Medulla oblongata (tissue), 1 donor: Measurements from ENCODE around the gene CYP2D6.
A peak's percentile ranks its signal among the peaks of the same experiment; 100 is the strongest.

Source experiments
- DNase-seq: peaks from one replicate; pipeline ENCODE4 v3.0.0-alpha.2; 2015; ENCODE audit errors: extremely low spot score

Gene CYP2D6

DNA sequence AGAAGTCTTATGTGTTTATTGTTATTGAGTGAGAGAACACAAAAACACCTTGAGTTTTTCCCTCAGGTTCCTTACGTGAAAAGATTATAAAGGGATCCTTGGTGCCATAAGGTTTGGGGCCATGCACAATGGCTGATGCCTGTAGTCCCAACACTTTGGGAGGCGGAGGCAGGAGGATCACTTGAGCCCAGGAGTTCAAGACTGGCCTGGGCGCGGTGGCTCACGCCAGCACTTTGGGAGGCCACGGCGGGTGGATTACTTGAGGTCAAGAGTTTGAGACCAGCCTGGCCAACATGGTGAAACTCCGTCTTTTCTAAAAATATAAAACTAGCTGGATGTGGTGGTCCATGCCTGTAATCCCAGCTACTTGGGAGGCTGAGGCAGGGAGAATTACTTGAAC lies 45.7 kb downstream of the CYP2D6 start:
- no peak for DNase-seq

DNA sequence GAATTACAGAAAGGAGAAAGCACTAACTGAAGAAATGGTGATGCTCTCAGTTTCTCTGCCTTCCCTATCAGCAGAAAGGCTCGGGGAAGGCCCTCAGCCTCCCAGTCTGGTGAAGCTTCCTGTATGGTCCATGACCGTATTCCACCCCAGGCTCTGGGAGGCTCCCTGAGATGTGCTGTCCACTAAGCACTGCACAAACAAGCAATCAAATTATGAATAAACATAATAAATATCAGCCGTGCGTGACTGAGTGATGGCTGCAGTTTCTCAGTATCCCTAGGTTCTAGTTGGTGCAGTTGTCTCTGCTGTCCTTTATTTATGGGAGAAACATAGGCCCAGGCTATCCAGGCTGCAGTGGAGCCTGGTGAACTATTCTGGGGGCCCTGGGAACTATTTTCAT lies 47.5 kb downstream of the CYP2D6 start:
- no peak for DNase-seq

- DNase-seq = peak; percentile 68
Measured at GRCh38 chr22:42080287-42080686, 50.3 kb downstream of the CYP2D6 start.

DNA sequence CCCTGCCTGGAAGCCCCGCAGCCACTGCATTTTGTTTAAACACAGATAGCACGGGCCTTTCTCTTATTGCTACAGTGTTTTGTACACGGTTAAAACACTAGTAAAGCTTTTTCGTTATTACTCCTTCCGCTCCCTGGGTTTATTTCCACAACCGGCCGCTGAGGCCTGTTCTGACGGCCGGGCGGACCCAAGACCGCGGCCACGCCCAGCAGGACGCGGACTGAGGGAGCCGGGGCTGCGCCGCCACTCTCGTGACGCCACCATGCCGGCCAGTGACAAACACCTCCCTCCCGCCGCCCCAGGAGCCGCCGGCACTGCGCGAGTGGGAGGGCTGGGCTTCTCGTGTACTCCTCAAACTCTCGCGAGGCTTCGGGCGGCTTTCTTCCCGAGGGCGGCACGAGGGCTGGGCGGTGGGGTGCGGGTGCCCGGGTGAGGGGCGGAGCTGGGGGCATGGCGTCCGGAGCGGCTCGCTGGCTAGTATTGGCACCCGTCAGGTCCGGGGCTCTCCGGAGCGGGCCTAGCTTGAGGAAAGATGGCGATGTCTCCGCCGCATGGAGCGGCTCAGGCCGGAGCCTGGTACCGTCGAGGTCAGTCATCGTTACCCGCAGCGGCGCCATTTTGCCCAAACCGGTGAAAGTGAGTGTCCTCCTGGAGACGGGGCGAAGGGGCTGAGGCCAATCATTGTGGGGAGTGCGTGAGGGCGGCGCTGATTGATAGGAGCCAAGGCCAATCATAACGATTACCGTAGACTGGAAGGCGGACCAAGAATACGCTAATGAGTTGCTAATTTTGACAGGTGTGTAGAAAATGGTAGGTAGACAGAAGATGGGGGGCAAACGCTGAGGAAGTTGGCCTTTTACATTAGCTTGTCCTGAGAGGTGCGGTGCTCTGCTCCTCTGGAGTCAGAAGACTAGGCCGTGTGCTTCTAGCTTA lies 51.0 kb downstream of the CYP2D6 start, which contains the start of gene SMDT1:
SMDT1 (plus strand) TSS at position 382 of the 933 bp plus-strand sequence; CDS start at position 451, 69 bp downstream.
- DNase-seq = peak; percentile 99

- peak; percentile 37 for DNase-seq
Measured at GRCh38 chr22:42078469-42079318, 51.9 kb downstream of the CYP2D6 start.

- no peak for DNase-seq
Measured at GRCh38 chr22:42077486-42078125, 53.0 kb downstream of the CYP2D6 start.

DNA sequence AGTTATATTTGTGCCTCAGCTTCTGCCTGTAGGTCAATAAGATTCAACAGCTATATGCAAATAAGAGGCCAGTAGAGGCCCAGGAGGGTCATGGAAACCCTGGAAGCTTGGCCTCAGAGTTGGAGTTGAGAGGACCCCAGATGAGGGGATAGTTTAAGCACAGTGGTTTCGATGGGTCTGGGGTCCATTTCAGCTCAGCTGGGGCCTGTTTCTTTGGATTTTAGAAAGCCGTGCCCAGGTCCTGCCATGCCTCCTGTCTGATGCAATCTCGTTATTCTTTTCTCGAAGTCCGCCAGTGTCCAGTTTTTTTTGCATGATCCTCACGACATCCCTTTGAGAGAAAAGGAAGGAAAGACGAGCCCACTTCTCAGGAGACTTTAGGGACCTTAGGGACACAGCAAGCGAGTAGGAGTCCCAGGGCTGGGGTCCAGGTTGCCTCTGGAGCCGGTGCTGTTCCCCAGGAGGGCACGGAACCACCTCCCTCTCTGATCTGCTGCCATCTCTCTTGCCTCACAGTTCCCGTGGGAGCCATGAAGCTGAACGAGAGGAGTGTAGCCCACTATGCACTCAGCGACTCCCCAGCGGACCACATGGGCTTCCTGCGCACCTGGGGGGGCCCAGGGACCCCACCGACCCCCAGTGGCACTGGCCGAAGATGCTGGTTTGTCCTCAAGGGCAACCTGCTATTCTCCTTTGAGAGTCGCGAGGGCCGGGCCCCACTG lies 53.7 kb downstream of the CYP2D6 start:
- DNase-seq = no peak
